GM10266 (cell line): ENCODE measurements around the gene GALNTL6.

Experiments used
- DNase-seq: peaks from one replicate; pipeline ENCODE4 v3.0.0; 2012; ENCODE audit errors: extremely low spot score
- CTCF ChIP-seq: IDR thresholded peaks from 2 replicates; pipeline ENCODE4 v1.5.1; 2012; ENCODE audit warnings: mild to moderate bottlenecking, low read depth; ENCODE audit not compliant: control insufficient read depth, insufficient read depth; ENCODE audit errors: missing control alignments

GALNTL6 gene

GRCh38 chr4:172989984-172990820, 1177.0 kb downstream of the GALNTL6 start:
- DNase-seq, result no peak
- no peak for TF ChIP-seq CTCF

GRCh38 chr4:172992648-172993378, 1179.6 kb downstream of the GALNTL6 start:
- TF ChIP-seq CTCF, result no peak
- DNase-seq, result no peak

GRCh38 chr4:172995161-172995560, 1182.0 kb downstream of the GALNTL6 start:
- no peak for TF ChIP-seq CTCF
- no peak for DNase-seq

GRCh38 chr4:172995704-172996103, 1182.5 kb downstream of the GALNTL6 start:
- no peak for DNase-seq
- TF ChIP-seq CTCF, result no peak

GRCh38 chr4:172996571-172997216, 1183.5 kb downstream of the GALNTL6 start:
- no peak for TF ChIP-seq CTCF
- DNase-seq, result no peak

- no peak for TF ChIP-seq CTCF
- DNase-seq, result no peak
These were observed 1184.0 kb downstream of the GALNTL6 start for GRCh38 chr4:172997217-172997609.
